ENCODE data around the gene ZDHHC21. TPM values are rescaled to one million over a fixed set of nuclear protein-coding genes. Genes with fewer than 3 reads are reported as not detected.

Gene ZDHHC21
- total RNA-seq, 1 donor: 10.1 TPM

DNA sequence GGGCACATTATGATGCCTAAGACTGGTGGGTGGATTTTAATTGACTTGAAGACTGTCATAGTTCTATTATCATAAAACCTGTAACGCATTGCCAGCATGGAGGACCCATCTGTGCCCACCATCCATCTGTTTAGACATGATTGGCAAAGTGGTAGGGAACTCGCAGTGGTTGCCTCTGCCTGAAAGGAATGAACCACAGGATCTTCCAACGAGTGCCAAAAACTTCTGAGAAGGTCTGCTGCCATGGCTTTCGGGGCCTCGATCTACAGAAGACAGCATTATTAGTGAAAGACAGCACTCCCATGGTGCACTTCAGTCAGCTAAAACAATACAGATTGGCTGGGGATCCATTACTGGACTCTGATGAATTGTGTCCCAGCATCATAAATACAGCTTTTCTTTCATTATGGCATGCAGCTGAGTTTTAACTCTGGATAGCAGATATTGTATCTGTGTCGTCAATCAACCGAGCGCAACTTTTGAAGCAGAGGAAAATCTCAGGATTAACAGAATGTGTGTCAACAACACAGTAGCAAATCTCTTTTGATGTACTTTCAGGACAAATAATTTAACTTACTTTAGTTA is 74.3 kb downstream of the ZDHHC21 start:
- H3K36me3 ChIP-seq (ENCODE audit: insufficient read depth, low read length): no peaks in the 10 kb centered on the region
- H3K4me1 ChIP-seq (ENCODE audit: insufficient read depth, low read length): no peaks in the 10 kb centered on the region
- H3K27ac ChIP-seq (ENCODE audit: low read depth, low read length): no peak overlapping the region
- H3K4me2 ChIP-seq (ENCODE audit: insufficient read depth, low read length): no peak overlapping the region
- DNase-seq (ENCODE audit: insufficient read length, low spot score, missing footprints): no peak
- H2AFZ ChIP-seq (ENCODE audit: low read length): no peak overlapping the region
- H3K4me3 ChIP-seq (ENCODE audit: insufficient read depth, low read length): no peak overlapping the region
- H4K20me1 ChIP-seq (ENCODE audit: insufficient read depth, low read length): no peaks in the 10 kb centered on the region
- no peaks in the 10 kb centered on the region for H3K27me3 ChIP-seq (ENCODE audit: insufficient read depth, low read length)
- no peaks in the 10 kb centered on the region for H3K79me2 ChIP-seq (ENCODE audit: insufficient read depth, low read length)
- no peaks in the 10 kb centered on the region for H3K9me3 ChIP-seq (ENCODE audit: low read depth, low read length)
- no peak for TF ChIP-seq CTCF (IDR thresholded peaks at IDR 0.05; ENCODE audit: extremely low read depth, low read depth, low read length)

DNA sequence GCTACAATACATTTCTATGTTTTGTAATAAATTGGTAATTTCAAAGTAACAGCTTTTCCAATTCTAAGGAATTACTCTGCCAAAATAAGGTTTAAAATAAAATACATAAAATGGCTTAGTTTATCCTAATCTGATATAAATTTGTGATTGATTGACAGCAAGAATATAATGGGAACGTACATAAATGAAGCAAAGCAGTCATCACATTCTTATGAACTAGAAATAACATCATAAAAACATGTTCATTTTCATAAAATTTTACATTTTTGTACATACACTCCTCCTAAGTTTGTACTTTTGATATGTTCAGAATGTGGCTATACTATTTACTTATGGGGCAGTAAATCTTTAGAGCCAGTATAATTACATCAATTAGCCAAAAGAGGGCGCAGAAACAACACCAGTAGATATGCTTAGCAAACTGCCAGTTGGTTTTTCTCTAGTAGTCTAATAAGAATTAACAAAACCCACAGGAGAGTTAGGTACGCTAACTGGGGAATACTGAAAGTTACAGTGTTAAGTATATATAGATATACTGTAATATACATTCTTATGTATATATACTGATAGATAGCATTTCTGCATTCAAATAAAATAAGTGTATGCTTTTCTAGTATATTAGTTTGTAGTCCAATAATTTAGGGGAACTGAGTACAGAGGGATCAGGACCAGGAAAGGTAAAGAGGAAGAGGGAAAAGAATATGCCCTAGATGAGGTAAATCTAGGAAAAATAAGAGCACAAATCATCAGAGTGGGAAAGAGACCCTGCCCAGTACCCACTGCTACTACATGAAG is 76.8 kb downstream of the ZDHHC21 start:
- H3K79me2 ChIP-seq (ENCODE audit: insufficient read depth, low read length): no peaks in the 10 kb centered on the region
- H3K4me2 ChIP-seq (ENCODE audit: insufficient read depth, low read length): no peak overlapping the region
- H3K27ac ChIP-seq (ENCODE audit: low read depth, low read length): no peak overlapping the region
- TF ChIP-seq CTCF (IDR thresholded peaks at IDR 0.05; ENCODE audit: extremely low read depth, low read depth, low read length): peak; percentile 70
- no peaks in the 10 kb centered on the region for H3K36me3 ChIP-seq (ENCODE audit: insufficient read depth, low read length)
- no peaks in the 10 kb centered on the region for H3K9me3 ChIP-seq (ENCODE audit: low read depth, low read length)
- H3K4me1 ChIP-seq (ENCODE audit: insufficient read depth, low read length): no peaks in the 10 kb centered on the region
- H3K4me3 ChIP-seq (ENCODE audit: insufficient read depth, low read length): no peak overlapping the region
- H2AFZ ChIP-seq (ENCODE audit: low read length): no peak overlapping the region
- DNase-seq (ENCODE audit: insufficient read length, low spot score, missing footprints): no peak
- H4K20me1 ChIP-seq (ENCODE audit: insufficient read depth, low read length): no peaks in the 10 kb centered on the region
- H3K27me3 ChIP-seq (ENCODE audit: insufficient read depth, low read length): no peaks in the 10 kb centered on the region

- TF ChIP-seq CTCF (IDR thresholded peaks at IDR 0.05; ENCODE audit: extremely low read depth, low read depth, low read length): no peak
- H3K4me3 ChIP-seq (ENCODE audit: insufficient read depth, low read length): no peak overlapping the region
- H3K79me2 ChIP-seq (ENCODE audit: insufficient read depth, low read length): no peaks in the 10 kb centered on the region
- no peaks in the 10 kb centered on the region for H3K36me3 ChIP-seq (ENCODE audit: insufficient read depth, low read length)
- no peaks in the 10 kb centered on the region for H4K20me1 ChIP-seq (ENCODE audit: insufficient read depth, low read length)
- H3K27me3 ChIP-seq (ENCODE audit: insufficient read depth, low read length): no peaks in the 10 kb centered on the region
- no peaks in the 10 kb centered on the region for H3K4me1 ChIP-seq (ENCODE audit: insufficient read depth, low read length)
- H3K4me2 ChIP-seq (ENCODE audit: insufficient read depth, low read length): no peak overlapping the region
- H3K27ac ChIP-seq (ENCODE audit: low read depth, low read length): no peak overlapping the region
- DNase-seq (ENCODE audit: insufficient read length, low spot score, missing footprints): no peak
- no peak overlapping the region for H2AFZ ChIP-seq (ENCODE audit: low read length)
- no peaks in the 10 kb centered on the region for H3K9me3 ChIP-seq (ENCODE audit: low read depth, low read length)
Observed at GRCh38 chr9:14608540-14608939, 84.7 kb downstream of the ZDHHC21 start.

DNA sequence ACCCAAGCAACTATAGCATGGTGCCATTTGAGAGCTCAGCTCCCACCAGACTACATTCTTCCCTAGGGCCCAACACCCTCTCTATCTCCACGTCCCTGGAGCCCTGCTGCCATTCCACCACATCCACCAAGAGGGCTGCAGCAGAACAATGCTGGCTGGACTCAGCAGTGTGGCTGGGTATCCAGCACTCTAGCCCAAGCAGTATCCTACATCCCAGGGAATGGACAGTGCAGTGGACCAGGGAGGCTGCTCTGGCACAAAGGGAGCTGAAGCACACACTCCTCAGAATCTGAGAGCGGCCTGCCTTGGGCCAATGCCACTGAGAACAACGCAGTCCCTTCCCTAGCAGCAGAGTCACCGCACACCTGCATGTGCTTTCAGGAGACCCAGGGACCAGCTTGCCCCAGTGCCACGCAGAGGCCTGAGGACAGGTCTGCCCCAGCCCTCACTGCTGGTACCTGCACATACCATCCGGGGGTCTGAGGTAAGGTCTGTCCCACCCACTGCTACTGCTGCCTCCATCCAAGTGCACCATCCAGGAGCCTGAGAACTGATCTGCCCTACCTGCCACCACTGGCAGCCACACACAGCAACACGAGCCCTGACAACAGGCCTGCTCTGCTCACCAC is 95.9 kb downstream of the ZDHHC21 start:
- Histone ChIP-seq H3K36me3 (ENCODE audit: insufficient read depth, low read length) (peaks cover 3% of the 10 kb centered on the region), H3K4me2 (ENCODE audit: insufficient read depth, low read length) (no peak overlapping the region), H3K4me1 (ENCODE audit: insufficient read depth, low read length) (no peaks in the 10 kb centered on the region), H4K20me1 (ENCODE audit: insufficient read depth, low read length) (no peaks in the 10 kb centered on the region), H3K27me3 (ENCODE audit: insufficient read depth, low read length) (no peaks in the 10 kb centered on the region), H3K4me3 (ENCODE audit: insufficient read depth, low read length) (no peak overlapping the region), H2AFZ (ENCODE audit: low read length) (no peak overlapping the region), H3K79me2 (ENCODE audit: insufficient read depth, low read length) (no peaks in the 10 kb centered on the region), H3K27ac (ENCODE audit: low read depth, low read length) (no peak overlapping the region), H3K9me3 (ENCODE audit: low read depth, low read length) (no peaks in the 10 kb centered on the region)
- TF ChIP-seq CTCF (IDR thresholded peaks at IDR 0.05; ENCODE audit: extremely low read depth, low read depth, low read length): no peak
- no peak for DNase-seq (ENCODE audit: insufficient read length, low spot score, missing footprints)
